Measurements from ENCODE around the gene ZNF521.

Gene ZNF521

DNA sequence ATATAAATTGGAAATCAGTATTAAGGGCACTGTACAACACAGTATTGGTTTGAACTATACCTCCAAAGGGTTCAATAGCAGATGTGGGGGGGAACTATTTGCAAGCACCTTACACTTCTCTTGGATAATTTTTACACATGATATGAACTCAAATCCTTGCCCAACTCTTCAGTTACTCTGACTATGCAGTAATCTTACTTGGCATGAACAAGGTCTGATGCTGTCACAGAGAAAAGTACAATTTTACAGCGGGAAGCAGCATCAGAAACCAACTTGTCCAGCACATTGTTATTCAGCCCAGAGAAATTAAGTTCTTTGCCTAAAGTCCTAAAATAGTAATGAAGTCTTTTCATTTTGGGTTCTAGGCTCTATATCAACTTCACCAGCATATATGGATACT lies 98.2 kb downstream of the ZNF521 start:
- in situ Hi-C loops (cut with MboI; ENCODE audit: low sequenced_read_pairs): no loop called here

- in situ Hi-C loops (cut with MboI; ENCODE audit: low sequenced_read_pairs): no loop called here
These were observed 98.8 kb downstream of the ZNF521 start for GRCh38 chr18:25253136-25253535.

GRCh38 chr18:25251068-25251467 lies 100.9 kb downstream of the ZNF521 start:
- in situ Hi-C loops (cut with MboI; ENCODE audit: low sequenced_read_pairs): no loop called here

DNA sequence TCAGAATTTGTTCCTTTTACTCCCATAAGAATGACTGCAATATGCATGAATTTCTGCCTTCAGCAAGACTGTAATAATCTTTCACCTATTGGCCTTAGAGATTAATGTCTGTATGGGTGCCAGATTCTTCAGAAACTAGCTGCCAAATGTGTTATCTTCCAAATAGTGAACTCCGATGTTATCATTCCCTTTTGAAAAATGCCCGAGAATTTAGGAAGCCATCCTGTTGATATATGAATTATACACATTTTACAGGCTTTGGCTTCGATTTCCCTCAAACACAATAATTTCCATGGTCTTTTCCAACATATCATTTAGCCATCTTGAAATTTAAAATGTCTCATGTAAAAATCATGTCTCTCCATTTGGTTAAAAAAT lies 101.5 kb downstream of the ZNF521 start:
- in situ Hi-C loops (cut with MboI; ENCODE audit: low sequenced_read_pairs): no loop called here

- in situ Hi-C loops (cut with MboI; ENCODE audit: low sequenced_read_pairs): no loop called here
These were observed 103.2 kb downstream of the ZNF521 start for GRCh38 chr18:25248755-25249154.

- in situ Hi-C loops (cut with MboI; ENCODE audit: low sequenced_read_pairs): no loop called here
These were observed 104.2 kb downstream of the ZNF521 start for GRCh38 chr18:25247725-25248124.

DNA sequence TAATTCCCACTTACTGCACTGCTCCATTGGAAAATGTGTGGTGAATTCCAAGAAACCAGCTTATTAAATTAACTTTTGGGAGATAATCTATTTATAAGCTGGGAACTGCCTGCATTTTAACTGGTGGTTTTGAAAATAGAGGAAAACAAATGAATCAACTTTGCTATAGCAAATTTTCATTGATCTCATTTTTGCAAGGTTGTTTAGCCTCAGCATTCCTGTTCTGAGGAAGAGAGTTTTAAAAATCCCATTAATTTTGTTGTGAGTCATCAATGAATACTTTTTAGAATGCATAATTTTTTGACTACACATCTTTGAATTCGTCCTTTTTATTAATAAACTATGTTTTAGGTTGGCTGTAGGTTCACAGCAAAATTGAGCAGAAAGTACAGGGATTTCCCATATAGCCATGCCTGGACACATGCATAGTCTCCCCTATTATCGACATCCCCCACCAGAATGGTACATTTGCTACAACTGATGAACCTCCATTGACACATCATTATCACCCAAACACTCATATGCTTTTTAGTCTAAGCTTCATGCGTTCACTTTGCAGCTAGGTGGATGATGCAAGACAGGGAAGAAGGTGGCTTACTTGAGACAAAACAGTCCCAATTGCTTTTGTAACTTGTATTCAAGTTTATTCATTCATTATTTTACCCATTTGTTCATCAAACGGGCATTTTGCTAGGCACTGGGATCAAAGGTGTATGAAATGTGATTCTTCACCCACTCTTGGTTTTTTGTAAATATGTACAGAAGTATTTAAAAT lies 106.9 kb downstream of the ZNF521 start:
- in situ Hi-C loops (cut with MboI; ENCODE audit: low sequenced_read_pairs): no loop called here

- in situ Hi-C loops (cut with MboI; ENCODE audit: low sequenced_read_pairs): no loop called here
These were observed 107.8 kb downstream of the ZNF521 start for GRCh38 chr18:25244170-25244569.

GRCh38 chr18:25243754-25244153 lies 108.2 kb downstream of the ZNF521 start:
- in situ Hi-C loops (cut with MboI; ENCODE audit: low sequenced_read_pairs): no loop called here

DNA sequence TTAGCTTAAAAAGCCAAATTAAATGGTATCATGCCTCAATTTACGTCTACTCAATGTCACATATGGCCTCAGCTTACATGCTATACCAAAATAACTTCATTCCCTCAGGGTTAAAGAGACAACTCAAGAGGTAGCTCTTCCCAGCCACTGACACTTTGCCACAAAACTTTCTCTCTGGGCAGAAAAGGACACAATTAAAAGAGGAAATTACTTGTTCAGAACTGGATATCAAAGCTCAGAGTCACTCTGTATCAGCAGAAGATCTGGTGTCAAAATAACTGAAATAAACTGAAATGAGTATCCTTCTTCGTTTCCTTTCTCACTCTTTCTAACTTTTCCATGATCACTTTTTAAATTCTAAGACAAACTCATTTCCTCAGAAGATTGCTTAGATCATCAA lies 108.7 kb downstream of the ZNF521 start:
- in situ Hi-C loops (cut with MboI; ENCODE audit: low sequenced_read_pairs): no loop called here

GRCh38 chr18:25240420-25240770 lies 111.6 kb downstream of the ZNF521 start:
- in situ Hi-C loops (cut with MboI; ENCODE audit: low sequenced_read_pairs): no loop called here

- in situ Hi-C loops (cut with MboI; ENCODE audit: low sequenced_read_pairs): no loop called here
These were observed 112.2 kb downstream of the ZNF521 start for GRCh38 chr18:25239581-25240419.

GRCh38 chr18:25239151-25239550 lies 112.8 kb downstream of the ZNF521 start:
- in situ Hi-C loops (cut with MboI; ENCODE audit: low sequenced_read_pairs): no loop called here

DNA sequence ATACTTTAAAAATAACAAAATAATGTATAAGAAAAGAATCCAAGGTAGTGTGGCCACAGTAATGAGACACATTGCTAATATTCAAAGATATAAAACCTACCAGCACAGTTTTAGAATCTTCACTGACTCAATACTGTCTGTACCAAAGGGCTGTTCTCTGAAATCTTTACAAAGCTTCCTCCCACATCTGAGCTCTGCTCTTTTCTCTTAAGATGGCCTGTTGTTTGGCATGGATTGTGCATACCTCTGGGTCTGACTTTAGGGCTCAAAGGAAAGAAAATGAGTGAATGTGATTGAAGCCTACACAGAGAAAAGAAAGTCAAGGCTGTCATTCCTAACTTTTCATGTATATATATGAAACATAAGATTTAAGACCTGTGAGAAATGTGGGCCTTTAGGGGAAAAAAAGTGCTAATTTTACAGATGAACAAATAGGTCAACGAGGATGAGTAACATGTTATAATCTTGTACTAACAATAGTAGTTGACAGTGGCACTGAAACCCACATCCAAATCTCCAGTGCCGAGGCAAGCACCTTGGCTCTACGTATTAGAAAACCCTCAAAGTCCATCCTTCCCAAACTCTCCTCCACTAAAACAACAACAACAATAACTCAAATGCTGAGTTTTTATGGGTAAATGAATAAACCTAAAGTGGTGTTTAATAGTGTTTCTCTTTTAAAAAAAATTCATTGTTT lies 114.2 kb downstream of the ZNF521 start:
- in situ Hi-C loops (cut with MboI; ENCODE audit: low sequenced_read_pairs): no loop called here

GRCh38 chr18:25236736-25237135 lies 115.2 kb downstream of the ZNF521 start:
- in situ Hi-C loops (cut with MboI; ENCODE audit: low sequenced_read_pairs): no loop called here

DNA sequence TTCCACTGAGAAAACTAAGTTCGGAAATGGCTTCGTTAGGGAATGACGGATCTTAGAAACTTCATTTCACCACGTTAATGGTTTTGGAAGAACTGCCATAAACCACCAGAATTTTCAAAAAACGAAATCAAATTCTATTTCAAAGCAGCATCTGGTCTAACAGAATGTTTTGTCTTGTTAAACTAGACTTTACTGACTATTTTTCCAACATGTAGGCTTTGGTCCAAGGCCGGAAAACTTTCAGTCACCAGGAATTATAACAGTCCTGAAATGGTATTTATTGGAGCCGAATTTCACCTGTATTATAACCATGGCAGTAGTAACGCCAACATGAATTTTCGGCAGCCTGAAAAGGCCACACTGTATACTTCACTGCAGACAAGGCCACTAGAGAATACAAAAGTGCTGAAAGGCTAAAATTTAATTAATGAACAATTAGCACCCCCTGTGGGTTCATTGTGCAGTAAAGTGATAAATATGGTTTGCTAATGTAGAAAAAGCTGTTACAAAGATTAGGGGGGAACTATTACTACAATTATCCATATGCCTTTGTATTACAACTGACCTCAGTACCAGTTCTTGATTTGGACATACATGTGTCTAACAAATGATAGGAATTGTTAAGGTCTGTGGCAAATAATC lies 116.4 kb downstream of the ZNF521 start:
- in situ Hi-C loops (cut with MboI; ENCODE audit: low sequenced_read_pairs): no loop called here

DNA sequence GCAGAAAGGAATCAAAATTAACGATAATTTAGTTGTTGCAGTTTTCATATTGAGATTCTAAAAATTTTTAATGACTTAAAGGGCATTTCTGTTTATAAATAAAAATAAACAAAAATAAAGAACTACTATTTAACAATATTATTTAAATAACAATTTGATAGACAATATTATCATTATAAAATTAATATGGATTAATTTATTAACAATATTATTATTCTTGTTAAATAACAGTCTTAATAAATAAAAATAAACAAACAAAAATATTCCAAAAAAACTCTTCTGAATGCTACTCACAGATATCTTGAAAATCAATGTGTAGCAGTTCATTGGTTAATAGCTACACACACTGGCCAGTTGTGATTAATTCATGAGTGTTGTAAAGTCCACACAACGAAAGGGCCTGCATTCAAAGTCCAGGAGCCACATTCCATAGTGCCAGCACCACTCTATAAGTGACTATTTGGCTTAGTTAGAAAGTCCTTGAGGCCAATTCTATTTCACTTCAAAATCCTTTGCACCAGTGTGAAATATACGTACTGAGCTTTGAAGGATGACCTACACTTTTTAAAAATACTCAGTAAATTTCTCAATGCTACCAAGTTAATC lies 117.1 kb downstream of the ZNF521 start:
- in situ Hi-C loops (cut with MboI; ENCODE audit: low sequenced_read_pairs): no loop called here

DNA sequence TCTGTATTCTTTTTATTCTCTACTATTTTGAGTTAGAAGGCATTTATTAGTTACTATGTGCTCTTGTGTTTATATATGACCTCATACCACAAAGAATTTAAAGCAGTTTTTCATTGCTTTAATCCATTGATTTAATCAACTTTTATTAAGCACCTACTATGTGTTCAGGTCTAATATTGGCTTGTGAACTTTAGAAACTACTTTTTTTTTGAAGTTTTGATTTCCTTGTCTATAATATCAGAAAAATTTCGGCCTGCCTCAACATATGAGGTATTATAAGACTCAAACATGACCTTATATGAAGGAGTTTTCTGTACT lies 117.7 kb downstream of the ZNF521 start:
- in situ Hi-C loops (cut with MboI; ENCODE audit: low sequenced_read_pairs): no loop called here

- in situ Hi-C loops (cut with MboI; ENCODE audit: low sequenced_read_pairs): no loop called here
These were observed 118.2 kb downstream of the ZNF521 start for GRCh38 chr18:25233528-25234321.

DNA sequence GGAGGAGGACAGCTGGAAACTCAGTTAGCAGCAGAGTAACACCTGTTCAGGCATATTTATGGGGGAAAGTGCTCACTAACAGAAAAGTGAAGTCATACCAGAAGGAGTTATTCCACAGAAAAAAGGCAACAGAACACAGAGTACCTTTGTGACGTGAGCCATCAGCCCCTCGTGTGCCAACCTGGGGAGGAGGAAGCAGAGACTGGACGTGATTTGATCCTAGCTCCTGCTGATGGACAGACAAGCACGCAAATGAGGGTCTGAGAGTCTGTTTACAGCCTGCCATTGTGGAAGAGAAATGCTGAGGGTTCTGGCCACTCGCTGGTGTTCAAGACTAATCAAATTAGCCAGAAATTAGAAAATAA lies 120.7 kb downstream of the ZNF521 start:
- in situ Hi-C loops (cut with MboI; ENCODE audit: low sequenced_read_pairs): no loop called here
